Right lobe of liver (tissue), 6 donors: Measurements from ENCODE around the gene GNAT3. TPM values are rescaled to one million over a fixed set of nuclear protein-coding genes. Genes with fewer than 3 reads are reported as not detected.

Experiments
- ATAC-seq, 4 donors: fragments of 200-7000 bp; cut with Tn5 transposase; one replicate each; pipeline ENCODE4 v1.9.1; 2020; ENCODE audit warnings: mild to moderate bottlenecking in 4 of 4, moderate library complexity in 4 of 4
- DNase-seq, 3 donors: peaks; one replicate each; pipeline ENCODE4 v3.0.0-alpha.2; 2020
- H3K27ac ChIP-seq, 3 donors: fragments of 200-600 bp; one replicate each; pipeline ENCODE4 v1.8.0; 2022
- H3K27me3 ChIP-seq, 2 donors: fragments of 200-600 bp; one replicate each; pipeline ENCODE4 v1.8.0; 2022
- H3K36me3 ChIP-seq, 4 donors: fragments of 200-600 bp; sonication (generic) in 1 of 4; one replicate each; pipeline versions ENCODE4 v1.5.1 to v1.8.0; 2017 to 2022; ENCODE audit warnings: control low read depth in 1 of 4
- H3K4me1 ChIP-seq, 4 donors: fragments of 200-600 bp; sonication (generic) in 1 of 4; one replicate each; pipeline versions ENCODE4 v1.5.1 to v1.8.0; 2017 to 2022; ENCODE audit warnings: control low read depth in 1 of 4
- H3K4me3 ChIP-seq, 3 donors: fragments of 200-600 bp; one replicate each; pipeline ENCODE4 v1.8.0; 2022
- H3K9me3 ChIP-seq, 4 donors: fragments of 200-600 bp; sonication (generic) in 1 of 4; one replicate each; pipeline versions ENCODE4 v1.5.1 to v1.8.0; 2017 to 2022; ENCODE audit warnings: control low read depth in 1 of 4
- CTCF ChIP-seq, 4 donors: fragments of 200-600 bp in 3 of 4; fragments of 450-650 bp in 1 of 4; IDR thresholded peaks; one replicate each; pipeline versions ENCODE4 v1.5.1 to v1.8.0; 2016 to 2022; ENCODE audit warnings: antibody characterized with exemption in 4 of 4, mild to moderate bottlenecking in 2 of 4
- POLR2A ChIP-seq: fragments of 450-650 bp; IDR thresholded peaks from one replicate; pipeline ENCODE4 v1.6.1; 2017; ENCODE audit warnings: antibody characterized with exemption, mild to moderate bottlenecking
- WGBS: methylation state at CpG from one replicate; pipeline ENCODE4 v1.1.6; 2018; ENCODE audit warnings: low coverage, low lambda C conversion rate; ENCODE audit not compliant: insufficient coverage; ENCODE audit errors: missing lambda C conversion rate; 5-methylcytosine and 5-hydroxymethylcytosine counted together
- intact Hi-C, 2 donors: fragments of 100-400 bp; cut with DNase I; formaldehyde crosslinking; loops; one replicate each; pipeline versions ENCODE4 v1.11.2 to v1.14.1; 2022
- total RNA-seq, 6 experiments: library from RNA; depleted of rRNA in 2 of 6; stranded (reverse); fragments of >200 nt in 2 of 6; fragmentation: NEBNext Ultra II Directional in 3 of 6; extraction: Animal tissue kit (Norgen Biotek cat#: 25700) in 3 of 6; gene quantifications; one replicate each; pipeline versions ENCODE4 v1.1.0 to v1.2.4, GENCODE V29; 2016 to 2023
- donor health status: DM: no; HTN: yes; CAD: no.
- donor health status: DM: no; HTN: no; CAD: no.
- donor health status: DM: no; HTN: no; CAD: no.
- donor health status: DM: no; HTN: yes; CAD: no.
- donor health status: DM: no; HTN: yes; CAD: no.

Gene GNAT3
- total RNA-seq, 6 experiments from 2014 or later: not detected

GRCh38 chr7:80515298-80515697, 3.4 kb upstream of the GNAT3 start:
- no peak overlapping the region for H3K4me3 ChIP-seq
- no peaks in the 10 kb centered on the region for H3K36me3 ChIP-seq

GRCh38 chr7:80510021-80510420, 1.8 kb downstream of the GNAT3 start:
- ATAC-seq: no peak
- Histone ChIP-seq H3K9me3 (no peaks in the 10 kb centered on the region), H3K27ac (no peak overlapping the region), H3K36me3 (no peaks in the 10 kb centered on the region), H3K4me1 (no peaks in the 10 kb centered on the region), H3K4me3 (no peak overlapping the region), H3K27me3 (no peaks in the 10 kb centered on the region)
- 90% methylated on average over 3 of the region's 3 CpGs for WGBS
- no peak for TF ChIP-seq CTCF (IDR thresholded peaks at IDR 0.05)
- no peak for TF ChIP-seq POLR2A
- intact Hi-C loops: no loop called here
- no peak for DNase-seq

More at GRCh38 chr7:80515298-80515697, 3.4 kb upstream of the GNAT3 start:
- Histone ChIP-seq H3K4me1 (no peaks in the 10 kb centered on the region), H3K27me3 (no peaks in the 10 kb centered on the region), H3K9me3 (no peaks in the 10 kb centered on the region), H3K27ac (no peak overlapping the region)
- ATAC-seq (no peak), DNase-seq (no peak)
- intact Hi-C loops: no loop called here
- TF ChIP-seq CTCF (IDR thresholded peaks at IDR 0.05) (no peak), POLR2A (no peak)

- DNase-seq (no peak), ATAC-seq (no peak)
- Histone ChIP-seq H3K27ac (no peak overlapping the region), H3K36me3 (no peaks in the 10 kb centered on the region), H3K9me3 (no peaks in the 10 kb centered on the region), H3K4me3 (no peak overlapping the region), H3K27me3 (no peaks in the 10 kb centered on the region), H3K4me1 (no peaks in the 10 kb centered on the region)
- WGBS: 85% methylated on average over 6 of the region's 6 CpGs
- no peak for TF ChIP-seq CTCF (IDR thresholded peaks at IDR 0.05)
- no peak for TF ChIP-seq POLR2A
- intact Hi-C loops: no loop called here
These were observed 3.4 kb downstream of the GNAT3 start for GRCh38 chr7:80508440-80508839.

GRCh38 chr7:80505900-80506500, 5.9 kb downstream of the GNAT3 start:
- DNase-seq (no peak), ATAC-seq (no peak)
- 74% methylated on average over 7 of the region's 7 CpGs for WGBS
- Histone ChIP-seq H3K4me3 (no peak overlapping the region), H3K36me3 (no peaks in the 10 kb centered on the region), H3K4me1 (no peaks in the 10 kb centered on the region), H3K9me3 (no peaks in the 10 kb centered on the region), H3K27ac (no peak overlapping the region), H3K27me3 (no peaks in the 10 kb centered on the region)
- intact Hi-C loops: no loop called here
- TF ChIP-seq POLR2A (no peak), CTCF (IDR thresholded peaks at IDR 0.05) (no peak)

- H3K4me1 ChIP-seq: no peaks in the 10 kb centered on the region
- no peaks in the 10 kb centered on the region for H3K27me3 ChIP-seq
- TF ChIP-seq POLR2A (no peak), CTCF (IDR thresholded peaks at IDR 0.05) (no peak)
- no peak for DNase-seq
- H3K9me3 ChIP-seq: no peaks in the 10 kb centered on the region
- peak in 3 of 4 donors; percentile 20 to 65 (median 59) for ATAC-seq
- WGBS: 78% methylated on average over 1 of the region's 1 CpG
- intact Hi-C loops: no loop called here
- H3K27ac ChIP-seq: no peak overlapping the region
- H3K36me3 ChIP-seq: no peaks in the 10 kb centered on the region
- no peak overlapping the region for H3K4me3 ChIP-seq
These were observed 11.5 kb downstream of the GNAT3 start for GRCh38 chr7:80500325-80500724.
